Colonic mucosa (tissue), 4 donors: ENCODE results near the gene HOXD3. TPM values are rescaled to one million over a fixed set of nuclear protein-coding genes. Genes with fewer than 3 reads are reported as not detected.

Source experiments
- DNase-seq: peaks from one replicate; pipeline ENCODE4 v3.0.0-alpha.2; 2020
- H3K27ac ChIP-seq: fragments of 200-600 bp; one replicate; pipeline ENCODE4 v1.8.0; 2021
- H3K27me3 ChIP-seq: fragments of 200-600 bp; one replicate; pipeline ENCODE4 v1.8.0; 2021
- H3K36me3 ChIP-seq: fragments of 200-600 bp; one replicate; pipeline ENCODE4 v1.8.0; 2021
- H3K4me1 ChIP-seq: fragments of 200-600 bp; one replicate; pipeline ENCODE4 v1.8.0; 2021; ENCODE audit warnings: mild to moderate bottlenecking
- H3K4me3 ChIP-seq: fragments of 200-600 bp; one replicate; pipeline ENCODE4 v1.8.0; 2021
- H3K9ac ChIP-seq, 2 donors: one replicate each; pipeline ENCODE4 v1.7.0; 2013; ENCODE audit warnings: control low read depth in 2 of 2, low read depth in 2 of 2, low read length in 2 of 2
- H3K9me3 ChIP-seq: fragments of 200-600 bp; one replicate; pipeline ENCODE4 v1.8.0; 2021
- CTCF ChIP-seq: fragments of 200-600 bp; IDR thresholded peaks from one replicate; pipeline ENCODE4 v1.8.0; 2022; ENCODE audit warnings: antibody characterized with exemption, mild to moderate bottlenecking
- intact Hi-C: fragments of 100-400 bp; cut with DNase I; formaldehyde crosslinking; loops from one replicate; pipeline ENCODE4 v1.14.1; 2022
- microRNA-seq: library from miRNA; unstranded; fragments of <30 nt; microRNA quantifications from one replicate; pipeline ENCODE4, GENCODE V29; 2019
- total RNA-seq, 2 donors: library from RNA; stranded (reverse); fragmentation: NEBNext Ultra II Directional in 1 of 2; extraction: Animal tissue kit (Norgen Biotek cat#: 25700) in 1 of 2; gene quantifications; one replicate each; pipeline ENCODE4 v1.2.1, GENCODE V29; 2021
- donor health status: healthy.
- donor health status: DM: no; HTN: no; CAD: no.
- donor health status: DM: no; HTN: no; CAD: no.

HOXD3 gene
- total RNA-seq, 2 donors from 2014 or later: 3.2 to 4.6 TPM

- Histone ChIP-seq H3K27me3 (no peaks in the 10 kb centered on the region), H3K9me3 (no peaks in the 10 kb centered on the region), H3K4me1 (no peaks in the 10 kb centered on the region), H3K36me3 (no peaks in the 10 kb centered on the region), H3K9ac (no peak overlapping the region), H3K4me3 (no peak overlapping the region), H3K27ac (no peak overlapping the region)
- no peak for DNase-seq
- no peak for TF ChIP-seq CTCF
- intact Hi-C loops: no loop called here
Observed at GRCh38 chr2:176213406-176213805, 56.3 kb downstream of the HOXD3 start.

Small RNAs within 50 kb of the gene (microRNA-seq; reads per million reads assigned to microRNA genes)
- gene MIR10B: 14,039 reads per million, percentile 94 among the genes with 10 or more reads in this experiment

Other genes with a start within 250 kb of the HOXD3 start
- 10 to 100 TPM; 38.5 to 48.4 TPM for gene LNPK, start 155.0 kb upstream of the HOXD3 start, total RNA-seq
- not detected for gene EVX2, start 73.3 kb upstream of the HOXD3 start, total RNA-seq
- under 1 TPM; 0.32 to 0.77 TPM for gene HOXD13, start 64.6 kb upstream of the HOXD3 start, total RNA-seq
- gene HOXD12, start 57.5 kb upstream of the HOXD3 start, total RNA-seq: not detected
- gene HOXD11, start 50.0 kb upstream of the HOXD3 start, total RNA-seq: 1 to 10 TPM in 1 of 2 donors, under 1 TPM in 1; 0.25 to 1.6 TPM
- gene HOXD10, start 40.5 kb upstream of the HOXD3 start, total RNA-seq: 1 to 10 TPM in 1 of 2 donors, under 1 TPM in 1; 0.32 to 1.9 TPM
- gene HOXD9, start 34.6 kb upstream of the HOXD3 start, total RNA-seq: 1 to 10 TPM in 1 of 2 donors, under 1 TPM in 1; 0.86 to 1.7 TPM
- gene HOXD8, start 27.6 kb upstream of the HOXD3 start, total RNA-seq: 1 to 10 TPM; 3.1 to 4.6 TPM
- gene HOXD4, start 5.8 kb upstream of the HOXD3 start, total RNA-seq: 1 to 10 TPM; 1.6 to 3.6 TPM
- gene HOXD1, start 31.4 kb downstream of the HOXD3 start, total RNA-seq: 1 to 10 TPM; 4.0 to 8.3 TPM
- gene MTX2, start 112.1 kb downstream of the HOXD3 start, total RNA-seq: 10 to 100 TPM; 33.4 to 34.9 TPM